GM12891 (cell line): ENCODE measurements around the gene RNF217.

ENCODE experiments used
- PAX5 ChIP-seq: IDR thresholded peaks from 2 replicates; pipeline ENCODE4 v1.6.1; 2011; ENCODE audit warnings: low read length, moderate library complexity, mild to moderate bottlenecking; ENCODE audit not compliant: insufficient read depth, severe bottlenecking
- POLR2A ChIP-seq: IDR thresholded peaks from 2 replicates; pipeline ENCODE4 v1.6.1; 2011; ENCODE audit warnings: low read depth, low read length, control low read depth
- POLR2AphosphoS5 ChIP-seq: IDR thresholded peaks from 2 replicates; pipeline ENCODE4 v1.6.1; 2011; ENCODE audit warnings: low read depth, low read length, control low read depth
- TAF1 ChIP-seq: IDR thresholded peaks from 2 replicates; pipeline ENCODE4 v1.6.1; 2011; ENCODE audit warnings: low read depth, low read length, control low read depth

DNA sequence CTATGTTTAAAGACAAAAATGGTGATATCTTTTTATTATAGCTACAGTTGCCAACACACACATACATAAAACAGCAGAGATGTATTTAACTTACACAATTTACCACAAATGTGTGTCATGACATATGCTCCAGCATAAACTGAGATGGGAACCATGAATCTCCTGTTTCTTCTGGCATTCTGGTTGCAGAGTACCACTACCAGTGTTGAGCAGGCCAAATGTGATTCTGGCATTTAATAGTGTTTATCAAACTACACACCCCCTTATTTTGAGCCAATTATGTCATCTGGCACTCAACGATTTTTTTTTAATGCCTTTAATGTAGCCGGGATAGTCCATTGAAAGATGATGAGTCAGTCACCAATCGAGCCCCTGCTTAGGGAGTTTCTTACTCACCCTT, 132.3 kb downstream of the RNF217 start:
- TF ChIP-seq POLR2AphosphoS5 (no peak), POLR2A (no peak), TAF1 (no peak), PAX5 (no peak)
